Esophagus squamous epithelium (tissue), 4 donors: ENCODE data around the gene FRMD4A.

Experiments used
- POLR2A ChIP-seq, 4 donors: fragments of 450-650 bp; IDR thresholded peaks; one replicate each; pipeline ENCODE4 v1.6.1; 2017; ENCODE audit warnings: antibody characterized with exemption in 4 of 4, mild to moderate bottlenecking in 4 of 4, moderate library complexity in 3 of 4
- TF ChIP-seq, protein P1 (sequence below), 6 experiments: fragments of 450-650 bp in 4 of 6; fragments of 200-600 bp in 2 of 6; sonication (generic) in 2 of 6; IDR thresholded peaks; one replicate each; pipeline ENCODE4 v1.5.1; 2016 to 2019; ENCODE audit warnings: antibody characterized with exemption in 6 of 6, mild to moderate bottlenecking in 4 of 6, moderate library complexity in 4 of 6

DNA sequence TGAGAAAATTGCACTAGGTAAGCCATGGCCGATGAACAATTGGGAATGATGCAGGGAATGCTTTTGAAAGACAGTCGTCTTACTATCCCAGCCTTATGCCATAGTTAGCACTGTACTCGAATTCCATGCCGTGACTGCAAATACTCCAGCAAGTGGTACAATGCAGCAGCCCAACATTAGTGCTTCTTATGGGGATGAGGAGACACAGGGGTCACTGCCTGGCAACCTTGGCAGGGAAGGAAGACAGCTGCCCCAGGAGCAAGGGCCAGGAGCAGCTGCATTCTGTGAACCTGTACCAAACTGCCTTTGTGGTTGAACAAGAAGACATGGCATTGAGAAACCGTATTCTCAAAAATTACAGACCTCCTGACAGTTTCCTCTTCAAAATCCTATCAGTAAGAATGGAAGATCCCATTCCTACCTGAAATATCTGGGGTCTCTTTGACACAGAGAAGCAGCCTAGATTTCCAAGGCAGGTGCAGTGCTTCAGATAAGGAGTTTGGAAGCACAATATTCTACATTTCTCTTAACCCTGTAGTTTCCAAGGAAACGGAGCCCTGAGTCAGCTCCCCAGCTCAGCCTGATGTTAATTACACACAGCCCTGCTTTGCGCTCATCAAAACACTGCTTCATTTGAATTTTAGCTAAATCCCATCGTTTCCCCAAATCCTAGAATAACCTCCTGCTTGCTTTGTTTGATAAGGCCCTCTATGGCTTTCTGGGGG, 49.0 kb upstream of the FRMD4A start:
- TF ChIP-seq, protein P1, sequence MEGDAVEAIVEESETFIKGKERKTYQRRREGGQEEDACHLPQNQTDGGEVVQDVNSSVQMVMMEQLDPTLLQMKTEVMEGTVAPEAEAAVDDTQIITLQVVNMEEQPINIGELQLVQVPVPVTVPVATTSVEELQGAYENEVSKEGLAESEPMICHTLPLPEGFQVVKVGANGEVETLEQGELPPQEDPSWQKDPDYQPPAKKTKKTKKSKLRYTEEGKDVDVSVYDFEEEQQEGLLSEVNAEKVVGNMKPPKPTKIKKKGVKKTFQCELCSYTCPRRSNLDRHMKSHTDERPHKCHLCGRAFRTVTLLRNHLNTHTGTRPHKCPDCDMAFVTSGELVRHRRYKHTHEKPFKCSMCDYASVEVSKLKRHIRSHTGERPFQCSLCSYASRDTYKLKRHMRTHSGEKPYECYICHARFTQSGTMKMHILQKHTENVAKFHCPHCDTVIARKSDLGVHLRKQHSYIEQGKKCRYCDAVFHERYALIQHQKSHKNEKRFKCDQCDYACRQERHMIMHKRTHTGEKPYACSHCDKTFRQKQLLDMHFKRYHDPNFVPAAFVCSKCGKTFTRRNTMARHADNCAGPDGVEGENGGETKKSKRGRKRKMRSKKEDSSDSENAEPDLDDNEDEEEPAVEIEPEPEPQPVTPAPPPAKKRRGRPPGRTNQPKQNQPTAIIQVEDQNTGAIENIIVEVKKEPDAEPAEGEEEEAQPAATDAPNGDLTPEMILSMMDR (IDR thresholded peaks at IDR 0.05): no peak
- no peak for TF ChIP-seq POLR2A (IDR thresholded peaks at IDR 0.05)
